ENCODE measurements around the gene PITHD1.
A peak's percentile ranks its signal among the peaks of the same experiment; 100 is the strongest.
"Not testable (repeated sequence)": the region's sequence is repeated elsewhere in the genome, so short reads cannot be mapped to it uniquely, and the experiment has no call there.

PITHD1 gene

GRCh38 chr1:23817633-23818032, 39.4 kb downstream of the PITHD1 start:
- Mint-ChIP-seq H3K36me3 (no peaks in the 10 kb centered on the region), H3K27ac (no peak overlapping the region), H3K4me3 (no peak overlapping the region), H3K27me3 (no peaks in the 10 kb centered on the region), H3K4me1 (ENCODE audit: low read depth) (no peaks in the 10 kb centered on the region), H3K9me3 (ENCODE audit: low read depth) (no peaks in the 10 kb centered on the region)

GRCh38 chr1:23823767-23824166, 45.5 kb downstream of the PITHD1 start:
- Mint-ChIP-seq H3K4me3 (peak overlapping the region; percentile 96), H3K36me3 (no peaks in the 10 kb centered on the region), H3K27me3 (no peaks in the 10 kb centered on the region), H3K9me3 (ENCODE audit: low read depth) (no peaks in the 10 kb centered on the region), H3K4me1 (ENCODE audit: low read depth) (peaks cover 13% of the 10 kb centered on the region), H3K27ac (peak overlapping the region; percentile 55)

- no peaks in the 10 kb centered on the region for H3K36me3 Mint-ChIP-seq
- peak overlapping the region; percentile 96 for H3K4me3 Mint-ChIP-seq
- H3K27me3 Mint-ChIP-seq, result no peaks in the 10 kb centered on the region
- no peaks in the 10 kb centered on the region for H3K9me3 Mint-ChIP-seq (ENCODE audit: low read depth)
- peaks cover 13% of the 10 kb centered on the region for H3K4me1 Mint-ChIP-seq (ENCODE audit: low read depth)
- peak overlapping the region; percentile 96 for H3K27ac Mint-ChIP-seq
Observed at GRCh38 chr1:23824711-23825075, 46.5 kb downstream of the PITHD1 start.

GRCh38 chr1:23825076-23825761, 47.0 kb downstream of the PITHD1 start, which contains the start of gene HMGCL:
Gene HMGCL (minus strand): TSS chr1:23825429. CDS start chr1:23825415, 14 bp downstream.
- peak within 1 kb of the TSS; percentile 96 for H3K27ac Mint-ChIP-seq
- no peaks in the 10 kb centered on the region for H3K27me3 Mint-ChIP-seq
- peaks cover 13% of the 10 kb centered on the region for H3K4me1 Mint-ChIP-seq (ENCODE audit: low read depth)
- peak within 1 kb of the TSS; percentile 96 for H3K4me3 Mint-ChIP-seq
- no peaks in the 10 kb centered on the region for H3K9me3 Mint-ChIP-seq (ENCODE audit: low read depth)
- no peaks in the 10 kb centered on the region for H3K36me3 Mint-ChIP-seq

GRCh38 chr1:23825762-23826522, 47.7 kb downstream of the PITHD1 start:
- H3K9me3 Mint-ChIP-seq (ENCODE audit: low read depth), result no peaks in the 10 kb centered on the region
- H3K4me3 Mint-ChIP-seq, result peak overlapping the region; percentile 96
- H3K27me3 Mint-ChIP-seq, result no peaks in the 10 kb centered on the region
- no peaks in the 10 kb centered on the region for H3K36me3 Mint-ChIP-seq
- H3K27ac Mint-ChIP-seq, result peak overlapping the region; percentile 96
- H3K4me1 Mint-ChIP-seq (ENCODE audit: low read depth), result peaks cover 13% of the 10 kb centered on the region

GRCh38 chr1:23826590-23826989, 48.4 kb downstream of the PITHD1 start:
- H3K27ac Mint-ChIP-seq; H3K4me3 Mint-ChIP-seq; H3K9me3 Mint-ChIP-seq (ENCODE audit: low read depth); H3K36me3 Mint-ChIP-seq; H3K27me3 Mint-ChIP-seq: not testable (repeated sequence)
- peaks cover 13% of the 10 kb centered on the region for H3K4me1 Mint-ChIP-seq (ENCODE audit: low read depth)

- H3K27ac Mint-ChIP-seq, result no peak overlapping the region
- H3K9me3 Mint-ChIP-seq (ENCODE audit: low read depth), result no peaks in the 10 kb centered on the region
- no peaks in the 10 kb centered on the region for H3K36me3 Mint-ChIP-seq
- H3K27me3 Mint-ChIP-seq, result no peaks in the 10 kb centered on the region
- H3K4me3 Mint-ChIP-seq, result no peak overlapping the region
- H3K4me1 Mint-ChIP-seq (ENCODE audit: low read depth), result peaks cover 13% of the 10 kb centered on the region
Observed at GRCh38 chr1:23827717-23828116, 49.5 kb downstream of the PITHD1 start.

- not testable (repeated sequence) for H3K27ac Mint-ChIP-seq, H3K27me3 Mint-ChIP-seq
Observed at GRCh38 chr1:23834156-23834555, 55.9 kb downstream of the PITHD1 start.

GRCh38 chr1:23836037-23836436, 57.8 kb downstream of the PITHD1 start:
- no peak overlapping the region for H3K27ac Mint-ChIP-seq
- H3K4me3 Mint-ChIP-seq, result no peak overlapping the region
- no peaks in the 10 kb centered on the region for H3K36me3 Mint-ChIP-seq
- H3K27me3 Mint-ChIP-seq, result no peaks in the 10 kb centered on the region
- H3K9me3 Mint-ChIP-seq (ENCODE audit: low read depth), result no peaks in the 10 kb centered on the region
- peaks cover 11% of the 10 kb centered on the region for H3K4me1 Mint-ChIP-seq (ENCODE audit: low read depth)

More at GRCh38 chr1:23834156-23834555, 55.9 kb downstream of the PITHD1 start:
- not testable (repeated sequence) for H3K36me3 Mint-ChIP-seq; H3K9me3 Mint-ChIP-seq (ENCODE audit: low read depth); H3K4me3 Mint-ChIP-seq
- peaks cover 11% of the 10 kb centered on the region for H3K4me1 Mint-ChIP-seq (ENCODE audit: low read depth)
